ENCODE data around the gene ZNF229. TPM values are rescaled to one million over a fixed set of nuclear protein-coding genes. Genes with fewer than 3 reads are reported as not detected.
A peak's percentile ranks its signal among the peaks of the same experiment; 100 is the strongest.
"Not testable (repeated sequence)": the region's sequence is repeated elsewhere in the genome, so short reads cannot be mapped to it uniquely, and the experiment has no call there.

Gene ZNF229
- polyA plus RNA-seq (2013, experiment 1 of 2), result 6.2 TPM
- polyA plus RNA-seq (2013, experiment 2 of 2), result 5.9 TPM

GRCh38 chr19:44447916-44448674 lies at the start of gene ZNF229:
Gene ZNF229 (minus strand): TSS chr19:44448472. CDS start chr19:44442847, 5,625 bp downstream.
- Histone ChIP-seq H2BK120ac (ENCODE audit: low read depth, low read length) (no peak within 1 kb of the TSS), H3K4me2 (ENCODE audit: low read length) (peak within 1 kb of the TSS; percentile 84), H3K4ac (ENCODE audit: low read depth, low read length) (no peak within 1 kb of the TSS), H3K27me3 (ENCODE audit: insufficient read depth, low read length, poor library complexity) (no peaks in the 10 kb centered on the region), H2BK5ac (ENCODE audit: low read length) (no peak within 1 kb of the TSS), H3K79me2 (ENCODE audit: control insufficient read depth, insufficient read depth, low read length) (no peaks in the 10 kb centered on the region), H2AK5ac (ENCODE audit: low read length) (no peak within 1 kb of the TSS), H2BK15ac (replicated peaks; ENCODE audit: low read depth) (no peak within 1 kb of the TSS), H3K79me1 (ENCODE audit: low read length) (no peaks in the 10 kb centered on the region), H3K23ac (ENCODE audit: low read length) (peak within 1 kb of the TSS; percentile 50), H3K56ac (ENCODE audit: low read length) (peak within 1 kb of the TSS; percentile 93), H3K4me1 (ENCODE audit: control insufficient read depth, low read depth, low read length) (no peaks in the 10 kb centered on the region), H4K5ac (ENCODE audit: low read length) (no peak within 1 kb of the TSS), H3K36me3 (ENCODE audit: control insufficient read depth, insufficient read depth, low read length) (no peaks in the 10 kb centered on the region), H4K8ac (ENCODE audit: low read depth, low read length) (no peak within 1 kb of the TSS), H3K27ac (ENCODE audit: low read depth, low read length) (no peak within 1 kb of the TSS), H3K4me3 (ENCODE audit: low read length) (peak within 1 kb of the TSS; percentile 92), H3K9ac (ENCODE audit: low read length) (peak within 1 kb of the TSS; percentile 80), H3K18ac (ENCODE audit: low read length) (no peak within 1 kb of the TSS)
- DNase-seq, result peak; percentile 98
- WGBS (ENCODE audit: extremely low coverage, insufficient coverage, low lambda C conversion rate), result no CpG with 5 or more reads among the region's 45 CpGs

GRCh38 chr19:44496711-44497110 lies 48.4 kb upstream of the ZNF229 start:
- no peak overlapping the region for H2BK15ac ChIP-seq (replicated peaks; ENCODE audit: low read depth)
- no peak overlapping the region for H3K18ac ChIP-seq (ENCODE audit: low read length)
- no peak overlapping the region for H2BK5ac ChIP-seq (ENCODE audit: low read length)
- no peak for DNase-seq
- no peak overlapping the region for H2BK120ac ChIP-seq (ENCODE audit: low read depth, low read length)
- peaks cover 30% of the 10 kb centered on the region for H3K79me2 ChIP-seq (ENCODE audit: control insufficient read depth, insufficient read depth, low read length)
- H3K4me2 ChIP-seq (ENCODE audit: low read length), result no peak overlapping the region
- H3K27me3 ChIP-seq (ENCODE audit: insufficient read depth, low read length, poor library complexity), result no peaks in the 10 kb centered on the region
- no peak overlapping the region for H3K27ac ChIP-seq (ENCODE audit: low read depth, low read length)
- H3K23ac ChIP-seq (ENCODE audit: low read length), result no peak overlapping the region
- peaks cover 14% of the 10 kb centered on the region for H3K36me3 ChIP-seq (ENCODE audit: control insufficient read depth, insufficient read depth, low read length)
- no peak overlapping the region for H3K56ac ChIP-seq (ENCODE audit: low read length)
- H4K5ac ChIP-seq (ENCODE audit: low read length), result no peak overlapping the region
- H3K9ac ChIP-seq (ENCODE audit: low read length), result no peak overlapping the region
- peaks cover 6% of the 10 kb centered on the region for H3K4me1 ChIP-seq (ENCODE audit: control insufficient read depth, low read depth, low read length)
- no CpG with 5 or more reads among the region's 1 CpG for WGBS (ENCODE audit: extremely low coverage, insufficient coverage, low lambda C conversion rate)
- no peak overlapping the region for H2AK5ac ChIP-seq (ENCODE audit: low read length)
- H3K4ac ChIP-seq (ENCODE audit: low read depth, low read length), result no peak overlapping the region
- H3K79me1 ChIP-seq (ENCODE audit: low read length), result peaks cover 37% of the 10 kb centered on the region
- no peak overlapping the region for H3K4me3 ChIP-seq (ENCODE audit: low read length)
- H4K8ac ChIP-seq (ENCODE audit: low read depth, low read length), result no peak overlapping the region

- WGBS (ENCODE audit: extremely low coverage, insufficient coverage, low lambda C conversion rate), result no CpG with 5 or more reads among the region's 7 CpGs
- H3K4me2 ChIP-seq (ENCODE audit: low read length), result no peak overlapping the region
- H4K8ac ChIP-seq (ENCODE audit: low read depth, low read length), result no peak overlapping the region
- no peak overlapping the region for H2BK120ac ChIP-seq (ENCODE audit: low read depth, low read length)
- DNase-seq, result peak; percentile 55
- H3K36me3 ChIP-seq (ENCODE audit: control insufficient read depth, insufficient read depth, low read length), result peaks cover 10% of the 10 kb centered on the region
- H2BK5ac ChIP-seq (ENCODE audit: low read length), result no peak overlapping the region
- H3K27ac ChIP-seq (ENCODE audit: low read depth, low read length), result no peak overlapping the region
- H3K79me1 ChIP-seq (ENCODE audit: low read length), result no peaks in the 10 kb centered on the region
- no peak overlapping the region for H3K4ac ChIP-seq (ENCODE audit: low read depth, low read length)
- no peak overlapping the region for H3K18ac ChIP-seq (ENCODE audit: low read length)
- H3K23ac ChIP-seq (ENCODE audit: low read length), result no peak overlapping the region
- H3K79me2 ChIP-seq (ENCODE audit: control insufficient read depth, insufficient read depth, low read length), result no peaks in the 10 kb centered on the region
- H4K5ac ChIP-seq (ENCODE audit: low read length), result no peak overlapping the region
- no peak overlapping the region for H3K9ac ChIP-seq (ENCODE audit: low read length)
- H3K4me1 ChIP-seq (ENCODE audit: control insufficient read depth, low read depth, low read length), result no peaks in the 10 kb centered on the region
- peak overlapping the region; percentile 14 for H3K4me3 ChIP-seq (ENCODE audit: low read length)
- no peaks in the 10 kb centered on the region for H3K27me3 ChIP-seq (ENCODE audit: insufficient read depth, low read length, poor library complexity)
- no peak overlapping the region for H3K56ac ChIP-seq (ENCODE audit: low read length)
- no peak overlapping the region for H2BK15ac ChIP-seq (replicated peaks; ENCODE audit: low read depth)
- H2AK5ac ChIP-seq (ENCODE audit: low read length), result no peak overlapping the region
Observed at GRCh38 chr19:44476559-44477408, 28.5 kb upstream of the ZNF229 start.

- not testable (repeated sequence) for H3K79me1 ChIP-seq (ENCODE audit: low read length); H2BK120ac ChIP-seq (ENCODE audit: low read depth, low read length)
Observed at GRCh38 chr19:44468730-44469129, 20.5 kb upstream of the ZNF229 start.

GRCh38 chr19:44462600-44463286 lies 14.5 kb upstream of the ZNF229 start:
- WGBS (ENCODE audit: extremely low coverage, insufficient coverage, low lambda C conversion rate), result no CpG with 5 or more reads among the region's 3 CpGs

More at GRCh38 chr19:44468730-44469129, 20.5 kb upstream of the ZNF229 start:
- H2BK5ac ChIP-seq (ENCODE audit: low read length); H4K8ac ChIP-seq (ENCODE audit: low read depth, low read length); H2AK5ac ChIP-seq (ENCODE audit: low read length); H3K23ac ChIP-seq (ENCODE audit: low read length); H3K4me1 ChIP-seq (ENCODE audit: control insufficient read depth, low read depth, low read length); H3K18ac ChIP-seq (ENCODE audit: low read length); H3K56ac ChIP-seq (ENCODE audit: low read length); DNase-seq; H3K27me3 ChIP-seq (ENCODE audit: insufficient read depth, low read length, poor library complexity); H3K4me3 ChIP-seq (ENCODE audit: low read length); H3K4me2 ChIP-seq (ENCODE audit: low read length); H3K4ac ChIP-seq (ENCODE audit: low read depth, low read length); H3K79me2 ChIP-seq (ENCODE audit: control insufficient read depth, insufficient read depth, low read length); H3K27ac ChIP-seq (ENCODE audit: low read depth, low read length); H4K5ac ChIP-seq (ENCODE audit: low read length); H3K9ac ChIP-seq (ENCODE audit: low read length); H3K36me3 ChIP-seq (ENCODE audit: control insufficient read depth, insufficient read depth, low read length); H2BK15ac ChIP-seq (replicated peaks; ENCODE audit: low read depth): not testable (repeated sequence)
- WGBS (ENCODE audit: extremely low coverage, insufficient coverage, low lambda C conversion rate), result no CpG with 5 or more reads among the region's 5 CpGs

More at GRCh38 chr19:44462600-44463286, 14.5 kb upstream of the ZNF229 start:
- not testable (repeated sequence) for H4K5ac ChIP-seq (ENCODE audit: low read length); DNase-seq; H3K56ac ChIP-seq (ENCODE audit: low read length); H3K27ac ChIP-seq (ENCODE audit: low read depth, low read length); H3K27me3 ChIP-seq (ENCODE audit: insufficient read depth, low read length, poor library complexity); H3K36me3 ChIP-seq (ENCODE audit: control insufficient read depth, insufficient read depth, low read length); H3K4me3 ChIP-seq (ENCODE audit: low read length); H3K79me1 ChIP-seq (ENCODE audit: low read length); H3K4ac ChIP-seq (ENCODE audit: low read depth, low read length); H2BK5ac ChIP-seq (ENCODE audit: low read length); H3K23ac ChIP-seq (ENCODE audit: low read length); H3K79me2 ChIP-seq (ENCODE audit: control insufficient read depth, insufficient read depth, low read length); H3K18ac ChIP-seq (ENCODE audit: low read length); H3K4me1 ChIP-seq (ENCODE audit: control insufficient read depth, low read depth, low read length); H4K8ac ChIP-seq (ENCODE audit: low read depth, low read length); H3K4me2 ChIP-seq (ENCODE audit: low read length); H3K9ac ChIP-seq (ENCODE audit: low read length); H2AK5ac ChIP-seq (ENCODE audit: low read length); H2BK120ac ChIP-seq (ENCODE audit: low read depth, low read length); H2BK15ac ChIP-seq (replicated peaks; ENCODE audit: low read depth)

All from mesendoderm (in vitro differentiated cells).